CD1c-positive myeloid dendritic cell (primary cell): ENCODE measurements around the gene ZDHHC4.
"Not testable (repeated sequence)": the region's sequence is repeated elsewhere in the genome, so short reads cannot be mapped to it uniquely, and the experiment has no call there.

Source experiments
- DNase-seq: peaks from one replicate; pipeline ENCODE4 v3.0.0-alpha.2; 2016; ENCODE audit errors: extremely low spot score

ZDHHC4 gene

DNA sequence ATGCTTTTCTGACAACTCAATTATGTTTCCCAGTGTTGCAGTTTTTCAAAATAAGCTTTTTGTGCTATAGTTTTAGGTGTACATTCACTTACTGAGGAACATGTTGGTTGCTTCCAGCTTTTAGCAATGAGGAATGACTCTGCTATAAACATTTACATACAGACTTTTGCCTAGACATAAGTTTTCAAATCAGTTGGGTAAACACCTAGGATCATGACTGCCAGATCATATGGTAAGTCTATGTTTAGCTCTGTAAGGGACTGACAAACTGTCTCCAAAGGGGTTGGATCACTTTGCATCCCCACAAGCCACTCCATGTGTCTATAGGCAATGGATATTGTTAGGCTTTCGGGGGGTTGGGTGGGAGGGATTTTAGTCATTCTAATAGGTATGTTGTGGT lies 15.1 kb upstream of the ZDHHC4 start:
- DNase-seq: no peak

- DNase-seq: no peak
Observed at GRCh38 chr7:6563936-6564770, 13.1 kb upstream of the ZDHHC4 start.

- no peak for DNase-seq
Observed at GRCh38 chr7:6565655-6566054, 11.6 kb upstream of the ZDHHC4 start.

DNA sequence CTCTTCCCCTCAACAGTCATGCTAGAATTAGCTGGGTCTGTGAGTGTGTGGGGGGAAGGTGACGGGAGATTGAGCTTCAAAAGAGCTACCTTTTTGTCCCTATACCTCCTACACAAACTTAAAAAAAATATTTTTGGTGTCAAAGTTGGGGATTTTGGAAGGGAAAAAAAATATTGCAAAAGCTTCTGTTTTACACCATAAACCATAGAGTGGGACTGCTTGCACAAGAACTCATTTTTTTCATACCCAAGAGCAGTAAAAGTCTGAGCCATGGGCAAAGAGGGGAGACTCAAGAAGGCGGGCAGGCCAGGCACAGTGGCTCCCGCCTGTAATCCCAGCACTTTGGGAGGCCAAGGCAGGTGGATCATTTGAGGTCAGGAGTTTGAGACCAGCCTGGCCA lies 9.4 kb upstream of the ZDHHC4 start:
- DNase-seq: no peak

DNA sequence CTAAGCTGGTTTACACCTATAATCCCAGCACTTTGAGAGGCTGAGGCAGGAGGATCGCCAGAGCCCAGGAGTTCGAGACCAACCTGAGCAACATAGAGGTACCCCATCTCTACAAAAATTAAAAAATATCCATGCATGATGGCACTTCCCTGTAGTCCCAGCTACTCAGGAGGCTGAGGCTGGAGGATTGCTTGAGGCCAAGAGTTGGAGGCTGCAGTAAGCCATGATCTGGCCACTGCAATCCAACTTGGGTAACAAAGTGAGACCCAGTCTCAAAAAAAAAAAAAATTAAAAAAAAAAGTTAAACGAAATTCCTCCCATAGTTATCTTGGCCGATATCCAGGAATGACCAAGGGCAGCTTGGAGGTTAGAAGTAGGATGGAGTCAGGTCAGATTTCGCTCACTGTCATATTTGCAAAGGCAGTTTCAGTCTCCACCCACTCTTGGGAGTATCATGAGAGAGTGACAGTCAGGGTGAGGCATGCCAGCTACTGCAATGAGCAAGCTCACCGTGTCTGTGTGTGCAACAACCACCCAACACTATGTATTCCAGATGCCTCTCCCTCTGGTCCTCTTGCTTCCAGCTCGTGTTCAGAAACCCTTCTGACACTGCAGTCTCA lies 6.0 kb upstream of the ZDHHC4 start:
- DNase-seq: peak; percentile 30

- DNase-seq: no peak
Observed at GRCh38 chr7:6575281-6576023, 1.8 kb upstream of the ZDHHC4 start.

DNA sequence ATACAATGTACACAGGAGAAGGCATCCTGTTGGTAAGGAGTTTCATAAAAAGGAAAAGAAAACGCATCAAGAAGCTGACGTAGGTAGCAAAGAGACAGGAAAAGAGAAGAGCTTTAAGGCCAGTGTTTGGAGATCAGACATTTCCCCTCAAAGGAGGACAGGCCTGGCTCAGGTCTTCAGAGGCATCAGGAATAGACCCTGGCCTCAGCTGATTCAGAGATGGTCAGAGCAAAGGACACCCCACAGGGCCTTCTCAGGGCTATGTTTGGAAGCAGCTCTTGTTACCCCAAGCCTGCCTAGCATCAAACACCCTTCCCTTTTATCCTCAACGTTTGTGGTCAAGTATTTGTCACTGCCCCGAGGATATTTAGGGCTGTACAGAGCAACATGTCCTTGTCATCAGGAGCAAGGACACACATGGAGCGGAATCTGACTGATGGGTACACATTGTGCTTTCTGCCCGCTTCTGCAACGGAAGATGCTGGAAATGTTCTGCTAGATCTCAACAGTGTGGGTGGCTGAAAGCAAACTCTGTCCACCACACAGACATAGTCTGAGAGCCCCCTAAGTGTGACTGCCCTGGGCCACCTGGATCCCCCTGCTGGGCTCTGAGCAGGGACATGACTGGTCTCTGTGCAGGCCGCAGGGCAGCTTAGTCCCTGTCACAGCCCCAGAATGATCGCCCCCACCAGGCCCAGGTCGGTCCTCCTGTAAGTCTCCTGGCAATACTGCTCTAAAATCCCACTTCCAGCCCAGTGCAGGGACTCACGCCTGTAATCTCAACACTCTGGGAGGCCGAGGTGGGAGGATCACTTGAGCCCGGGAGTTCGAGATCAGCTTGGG lies 1.0 kb upstream of the ZDHHC4 start:
- no peak for DNase-seq

GRCh38 chr7:6576867-6577368 lies 336 bp upstream of the ZDHHC4 start:
- DNase-seq: peak; percentile 3

GRCh38 chr7:6578114-6579084 lies 1.1 kb downstream of the ZDHHC4 start:
- DNase-seq: no peak

GRCh38 chr7:6579446-6579845 lies 2.2 kb downstream of the ZDHHC4 start:
- peak; percentile 80 for DNase-seq

GRCh38 chr7:6585746-6586432 lies 8.6 kb downstream of the ZDHHC4 start:
- DNase-seq: not testable (repeated sequence)

- DNase-seq: no peak
Observed at GRCh38 chr7:6588566-6588965, 11.3 kb downstream of the ZDHHC4 start.

GRCh38 chr7:6589151-6589828 lies 12.0 kb downstream of the ZDHHC4 start:
- DNase-seq: no peak

DNA sequence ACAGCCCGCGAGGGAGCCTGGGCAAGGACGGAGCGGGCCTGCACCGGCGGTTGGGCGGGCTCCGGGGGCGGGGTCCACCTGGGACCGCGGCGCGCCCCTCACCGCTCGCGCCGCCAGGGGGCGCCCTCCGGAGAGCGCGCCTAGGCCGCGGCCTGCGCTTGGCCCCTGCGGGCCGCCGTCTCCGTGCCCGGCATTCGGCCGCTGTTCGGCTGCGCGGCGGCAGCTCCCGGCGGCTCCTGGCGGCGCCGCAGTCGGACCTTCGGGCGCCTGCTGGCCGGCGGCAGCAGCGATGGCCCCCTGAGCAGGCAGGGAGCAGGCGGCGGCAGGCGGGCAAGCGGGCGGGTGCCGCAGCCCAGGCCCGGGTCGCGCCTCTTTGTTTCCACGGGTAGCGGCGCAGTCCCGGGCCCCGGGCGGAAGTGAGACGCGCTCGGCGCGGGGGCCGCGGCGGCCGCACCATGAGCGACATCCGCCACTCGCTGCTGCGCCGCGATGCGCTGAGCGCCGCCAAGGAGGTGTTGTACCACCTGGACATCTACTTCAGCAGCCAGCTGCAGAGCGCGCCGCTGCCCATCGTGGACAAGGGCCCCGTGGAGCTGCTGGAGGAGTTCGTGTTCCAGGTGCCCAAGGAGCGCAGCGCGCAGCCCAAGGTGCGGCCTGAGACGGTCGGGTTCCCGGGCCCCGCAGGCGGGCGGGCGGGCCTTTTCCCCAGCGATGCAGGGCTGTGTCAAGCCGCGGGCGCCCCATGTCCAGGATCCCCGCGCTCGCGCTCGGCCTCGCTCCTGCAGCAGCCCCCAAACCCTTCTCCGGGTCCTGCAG lies 12.8 kb downstream of the ZDHHC4 start, which contains the start of gene INTS15:
INTS15 (plus strand) TSS at position 193 of the 816 bp plus-strand sequence; CDS start at position 456, 263 bp downstream.
- peak; percentile 93 for DNase-seq

DNA sequence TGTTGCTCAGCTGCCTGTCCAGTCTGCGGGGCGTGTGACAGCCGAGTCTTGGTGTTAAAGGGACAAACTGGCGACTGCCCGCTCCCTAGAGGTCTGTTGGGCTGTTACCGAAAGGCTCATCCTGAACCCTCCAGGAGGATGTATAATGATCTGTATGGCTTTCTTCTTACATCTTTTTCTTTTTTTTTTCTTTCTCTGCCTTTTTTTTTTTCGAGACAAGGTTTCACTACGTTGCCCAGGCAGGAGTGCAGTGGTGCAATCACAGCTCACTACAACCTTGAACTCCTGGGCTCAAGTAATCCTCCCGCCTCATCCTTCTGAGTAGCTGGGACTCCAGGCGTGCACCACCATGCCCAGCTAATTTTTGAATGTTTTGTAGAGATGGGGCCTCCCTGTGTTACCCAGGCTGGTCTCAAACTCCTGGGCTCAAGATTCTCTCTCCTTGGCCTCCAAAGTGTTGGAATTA lies 13.4 kb downstream of the ZDHHC4 start:
- no peak for DNase-seq

- DNase-seq: no peak
Observed at GRCh38 chr7:6600093-6600492, 22.8 kb downstream of the ZDHHC4 start.

DNA sequence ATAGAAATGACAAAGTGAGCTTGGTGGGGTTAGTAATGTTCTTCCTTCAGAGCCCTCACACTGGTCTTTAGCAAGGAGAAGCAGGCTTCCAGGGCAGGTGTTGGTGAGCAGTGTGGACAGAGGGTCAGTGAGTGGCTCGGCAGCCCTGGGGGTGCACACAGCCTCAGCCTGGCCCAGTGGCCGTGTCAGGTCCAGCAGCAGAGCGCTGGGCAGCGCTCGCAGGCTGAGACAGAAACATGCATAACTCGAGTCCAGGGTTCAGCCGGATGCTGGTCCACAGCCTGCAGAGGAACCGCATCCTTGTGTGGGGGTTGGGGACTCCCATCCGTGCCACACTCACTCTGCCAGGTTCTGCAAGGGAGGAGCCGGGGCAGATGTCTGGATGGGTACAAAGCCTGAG lies 27.2 kb downstream of the ZDHHC4 start:
- DNase-seq: no peak
